Central memory CD4-positive, alpha-beta T cell (primary cell): ENCODE data around the gene NEU4.
A peak's percentile ranks its signal among the peaks of the same experiment; 100 is the strongest.

Experiments
- DNase-seq: peaks from one replicate; pipeline ENCODE4 v3.0.0; 2022

The NEU4 gene

GRCh38 chr2:241835611-241836010 is 26.6 kb downstream of the NEU4 start:
- no peak for DNase-seq

DNA sequence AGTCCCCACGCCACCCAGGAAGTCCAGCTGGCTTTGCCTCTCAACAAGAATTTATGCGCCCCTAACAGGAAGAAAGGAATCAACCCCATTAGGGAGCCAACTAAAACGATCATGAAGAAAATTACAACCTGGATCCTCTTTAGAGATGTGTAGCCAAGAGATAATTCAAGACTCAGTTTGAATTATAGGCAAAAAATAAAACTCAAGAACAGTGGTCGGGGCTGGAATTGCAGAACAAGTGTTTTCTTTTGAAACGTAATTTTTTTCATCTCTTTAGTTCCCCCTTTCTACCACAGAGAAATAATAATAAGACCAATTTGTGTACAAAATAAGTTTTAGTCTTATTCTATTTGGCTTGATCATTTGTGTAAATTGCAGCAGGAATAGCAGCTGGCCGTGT is 27.3 kb downstream of the NEU4 start:
- DNase-seq = no peak

DNA sequence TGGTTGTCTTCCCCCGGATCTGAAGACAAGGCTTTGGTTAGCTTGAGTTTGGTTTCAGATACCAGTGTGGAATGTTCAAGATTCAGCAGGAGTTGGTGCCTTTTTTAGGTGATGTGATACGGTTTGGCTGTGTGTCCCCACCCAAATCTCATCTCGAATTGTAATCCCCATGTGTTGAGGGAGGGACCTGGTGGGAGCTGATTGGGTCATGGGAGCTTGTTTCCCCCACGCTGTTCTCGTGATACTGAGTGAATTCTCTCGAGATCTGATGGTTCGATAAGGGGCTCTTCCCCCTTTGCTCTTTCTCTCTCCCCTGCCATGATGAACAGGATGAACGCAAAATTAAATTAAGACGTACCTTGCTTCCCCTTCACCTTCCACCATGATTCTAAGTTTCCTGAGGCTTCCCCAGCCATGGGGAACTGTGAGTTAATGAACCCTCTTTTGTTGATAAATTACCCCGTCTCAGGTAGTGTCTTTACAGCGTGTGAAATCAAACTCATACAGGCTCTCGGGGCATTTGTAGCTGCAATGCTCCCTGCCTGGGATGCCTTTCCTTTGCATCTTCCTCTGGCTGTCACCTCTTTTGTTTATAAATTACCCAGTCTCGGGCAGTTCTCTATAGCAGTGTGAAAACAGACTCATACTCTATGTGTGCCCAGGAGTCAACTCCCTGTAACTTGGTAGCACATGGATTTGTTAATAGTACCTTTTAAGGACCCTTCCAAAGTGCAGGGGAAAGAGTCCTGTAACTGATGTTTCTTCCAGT is 28.4 kb downstream of the NEU4 start:
- no peak for DNase-seq

DNA sequence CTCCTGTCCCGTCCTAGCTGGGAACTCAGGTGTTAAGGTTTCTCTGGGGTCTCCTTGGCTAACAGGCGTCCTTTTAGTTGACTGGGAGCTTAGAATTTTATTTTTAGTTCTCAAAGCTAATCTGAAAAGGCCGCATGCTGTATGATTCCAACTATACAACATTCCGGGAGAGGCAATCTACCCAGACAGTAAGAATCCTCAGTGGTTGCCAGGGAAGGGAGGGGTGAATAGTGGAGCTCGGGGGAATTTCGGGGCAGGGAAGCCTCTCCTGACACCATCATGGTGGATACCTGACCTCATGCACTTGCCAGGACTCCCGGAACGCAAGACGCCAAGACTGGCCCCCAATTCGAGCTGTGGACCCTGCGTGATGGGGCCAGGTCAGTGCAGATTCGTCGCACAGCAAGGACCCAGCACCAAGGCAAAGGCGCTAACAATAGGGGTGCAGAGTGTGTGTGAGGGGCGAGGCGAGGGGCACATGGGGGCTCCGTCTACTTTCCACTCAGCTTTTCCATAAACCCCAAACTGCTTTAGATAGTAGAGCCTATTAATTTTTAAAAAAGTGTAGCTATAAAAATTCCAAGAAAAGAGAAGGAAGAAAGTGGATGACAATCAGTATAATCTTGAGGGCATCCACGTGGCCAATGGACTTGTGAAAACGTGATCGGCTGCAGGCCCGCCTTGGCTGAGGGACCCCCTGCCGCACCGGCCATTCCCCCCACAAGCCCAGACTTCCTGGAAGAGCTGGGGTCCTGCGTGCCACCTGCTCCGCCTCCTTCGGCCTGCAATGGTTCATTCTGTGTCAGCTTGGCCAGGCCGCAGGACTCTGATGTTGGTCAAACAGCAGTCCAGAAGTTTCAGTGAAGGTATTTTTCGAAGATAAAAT is 32.4 kb downstream of the NEU4 start:
- DNase-seq = no peak

- no peak for DNase-seq
These were observed 33.0 kb downstream of the NEU4 start for GRCh38 chr2:241842067-241842415.

GRCh38 chr2:241842620-241843211 is 33.7 kb downstream of the NEU4 start:
- DNase-seq = peak; percentile 47

DNA sequence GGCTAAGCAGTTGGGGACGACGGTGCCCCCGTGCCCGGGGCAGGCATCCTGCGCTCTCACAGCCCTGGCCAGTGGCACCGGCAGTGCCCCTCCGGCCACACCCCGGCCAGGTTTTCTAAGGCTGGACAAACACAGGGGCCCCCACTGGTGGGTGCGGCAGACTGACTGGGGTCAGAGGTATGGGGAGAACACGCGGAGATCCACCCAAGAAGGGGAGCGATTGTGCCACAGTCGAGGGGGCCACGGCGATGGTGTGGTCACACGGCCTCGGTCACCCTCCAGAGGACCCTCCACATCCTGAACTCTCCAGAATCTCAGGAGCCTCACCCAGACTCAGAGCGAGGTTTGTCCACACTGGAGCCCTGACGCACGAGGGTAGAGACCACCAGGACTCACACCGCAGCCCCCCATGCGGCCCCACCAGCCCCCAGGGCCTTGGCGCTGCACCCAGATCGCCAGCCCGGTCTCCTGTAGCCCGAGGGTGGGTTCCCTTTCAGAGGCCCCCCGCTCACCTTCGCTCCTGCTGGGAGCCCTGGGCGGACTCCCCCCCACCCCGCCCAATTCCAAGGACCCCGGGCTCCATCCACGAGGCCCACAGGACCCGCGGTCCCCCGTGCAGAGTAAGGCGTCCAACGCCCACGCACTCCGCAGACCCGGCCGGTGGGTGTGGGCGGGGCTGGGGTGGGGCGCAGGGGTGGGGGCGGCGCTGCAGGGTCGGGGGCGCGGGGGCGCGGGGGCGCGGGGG is 34.5 kb downstream of the NEU4 start:
- DNase-seq = no peak

GRCh38 chr2:241844066-241844728 is 35.2 kb downstream of the NEU4 start:
- DNase-seq = peak; percentile 70

DNA sequence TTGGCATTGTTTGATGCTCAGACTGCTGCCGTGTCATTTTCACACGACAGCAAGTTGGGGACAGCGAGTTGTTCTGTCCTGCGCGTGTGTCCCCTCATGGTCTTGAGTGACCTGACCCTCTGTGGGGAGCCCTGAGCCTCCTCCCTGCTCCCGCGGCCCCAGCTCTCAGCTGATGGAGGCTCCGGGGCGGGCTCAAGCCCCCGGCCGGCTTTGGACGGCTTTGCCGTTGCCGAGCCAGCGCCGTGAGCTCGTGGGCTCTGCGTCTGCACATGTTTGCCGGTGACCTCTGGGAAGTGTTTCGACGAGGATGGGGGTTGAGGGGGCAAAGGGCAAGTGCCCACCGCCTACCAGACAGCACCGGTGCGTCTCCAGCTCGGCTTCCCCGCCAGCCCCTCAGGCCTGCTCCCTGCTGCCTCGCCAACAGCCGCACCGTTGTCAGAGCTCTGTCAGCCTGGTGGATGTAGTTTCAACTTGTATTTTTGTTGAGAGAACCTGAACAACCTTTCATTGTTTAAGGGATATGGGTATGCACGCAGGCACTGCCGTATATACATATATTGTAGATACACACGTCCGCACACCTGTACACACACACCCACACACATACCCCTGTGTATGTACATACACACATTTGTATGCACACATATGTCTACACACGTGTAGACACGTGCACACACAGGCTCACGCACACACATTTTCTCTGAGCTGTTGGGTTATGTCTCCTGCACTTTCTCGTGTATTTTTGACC is 36.0 kb downstream of the NEU4 start:
- no peak for DNase-seq

DNA sequence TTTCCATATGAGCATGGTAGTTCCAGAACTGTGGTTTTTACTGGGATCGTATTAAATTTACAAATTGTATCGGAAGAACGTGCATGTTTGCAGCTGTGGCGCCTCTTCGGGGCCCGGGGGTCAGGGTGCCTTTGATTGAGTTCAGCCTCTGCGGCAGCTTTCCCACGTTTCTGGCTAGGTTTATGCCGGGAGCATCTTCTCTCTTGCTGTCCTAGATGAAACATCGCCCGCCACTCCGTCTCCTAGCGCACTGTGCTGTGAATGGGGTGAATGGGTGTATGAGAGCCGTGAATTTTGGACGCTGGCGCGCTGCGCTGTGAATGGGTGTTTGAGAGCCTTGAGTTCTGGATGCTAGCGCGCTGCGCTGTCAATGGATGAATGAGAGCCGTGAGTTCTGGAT is 37.4 kb downstream of the NEU4 start:
- DNase-seq = no peak

DNA sequence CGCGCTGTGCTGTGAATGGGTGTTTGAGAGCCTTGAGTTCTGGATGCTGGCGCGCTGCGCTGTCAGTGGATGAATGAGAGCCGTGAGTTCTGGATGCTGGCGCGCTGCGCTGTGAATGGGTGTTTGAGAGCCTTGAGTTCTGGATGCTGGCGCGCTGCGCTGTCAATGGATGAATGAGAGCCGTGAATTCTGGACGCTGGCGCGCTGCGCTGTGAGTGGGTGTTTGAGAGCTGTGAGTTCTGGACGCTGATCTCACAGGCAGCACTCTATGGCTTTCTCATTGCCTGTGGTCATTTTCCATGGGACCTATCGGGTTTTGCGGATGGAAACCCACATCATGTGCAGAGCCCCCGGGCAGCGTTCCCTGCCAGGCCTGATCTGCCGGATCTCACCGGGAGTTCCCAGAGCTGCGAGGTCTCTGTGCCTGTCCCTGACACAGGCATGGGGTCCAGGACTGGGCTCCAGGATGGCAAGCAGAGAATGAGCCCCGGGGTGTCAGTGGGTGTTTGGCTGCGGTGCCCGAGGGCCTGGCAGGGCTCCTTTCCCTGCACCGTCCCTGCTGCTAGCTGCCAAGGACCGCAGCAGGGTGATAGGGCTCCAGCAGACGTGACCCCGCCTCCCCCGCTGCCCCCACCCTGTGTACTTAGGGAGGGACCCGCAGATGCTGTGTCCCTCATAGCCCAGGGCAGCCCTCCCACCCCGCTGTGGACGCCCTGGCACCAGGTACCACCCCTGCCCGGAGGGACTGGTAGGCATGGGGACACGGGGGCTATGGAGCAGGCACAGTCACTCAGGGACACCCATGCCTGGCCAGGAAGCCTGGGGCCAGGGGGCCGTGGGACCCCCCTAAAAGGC is 40.0 kb downstream of the NEU4 start:
- DNase-seq = no peak

DNA sequence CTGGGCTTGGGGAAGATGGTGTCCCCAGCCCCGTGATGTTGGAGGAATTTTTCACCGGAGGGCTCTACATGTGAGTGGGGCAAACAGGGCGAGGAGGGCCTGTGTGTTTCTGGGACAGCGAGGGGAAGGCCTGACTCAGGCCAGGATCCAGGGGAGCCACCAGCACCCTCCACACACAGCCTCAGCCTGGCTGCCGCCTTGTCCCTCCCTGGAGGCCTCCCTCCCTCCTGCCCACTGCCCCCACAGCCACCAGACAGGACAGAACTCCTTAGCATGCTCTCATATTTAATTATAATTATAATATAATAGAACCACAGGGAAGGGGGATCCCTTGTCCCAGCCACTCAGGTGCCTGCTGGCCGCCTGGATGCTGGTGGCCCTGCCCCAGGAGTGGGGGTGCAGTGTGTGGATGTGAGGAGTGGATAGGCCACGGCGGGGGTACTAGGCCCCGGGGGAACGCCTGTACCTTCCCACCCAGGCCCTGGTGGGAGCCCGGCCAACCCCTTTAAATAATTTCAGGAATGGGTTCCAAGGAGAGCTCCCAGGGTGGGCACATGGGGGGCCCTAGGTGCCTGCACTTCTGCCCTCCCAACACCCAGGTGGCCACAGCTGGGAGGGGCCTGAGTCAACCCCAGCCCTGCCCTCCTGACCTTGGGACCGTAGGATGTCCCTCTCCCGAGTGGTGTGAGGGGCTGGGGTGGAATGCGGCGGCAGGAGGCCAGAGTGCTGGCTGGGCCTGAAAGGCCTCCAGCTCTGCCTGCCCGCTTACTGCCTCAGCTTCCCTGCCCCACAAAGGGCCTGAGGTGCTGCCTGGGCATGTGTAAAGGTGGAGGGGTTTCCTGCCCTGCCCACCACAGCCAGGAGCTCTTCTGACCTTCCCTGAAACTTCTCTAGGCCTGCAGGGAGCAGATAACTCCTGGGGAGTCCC is 40.9 kb downstream of the NEU4 start:
- no peak for DNase-seq

DNA sequence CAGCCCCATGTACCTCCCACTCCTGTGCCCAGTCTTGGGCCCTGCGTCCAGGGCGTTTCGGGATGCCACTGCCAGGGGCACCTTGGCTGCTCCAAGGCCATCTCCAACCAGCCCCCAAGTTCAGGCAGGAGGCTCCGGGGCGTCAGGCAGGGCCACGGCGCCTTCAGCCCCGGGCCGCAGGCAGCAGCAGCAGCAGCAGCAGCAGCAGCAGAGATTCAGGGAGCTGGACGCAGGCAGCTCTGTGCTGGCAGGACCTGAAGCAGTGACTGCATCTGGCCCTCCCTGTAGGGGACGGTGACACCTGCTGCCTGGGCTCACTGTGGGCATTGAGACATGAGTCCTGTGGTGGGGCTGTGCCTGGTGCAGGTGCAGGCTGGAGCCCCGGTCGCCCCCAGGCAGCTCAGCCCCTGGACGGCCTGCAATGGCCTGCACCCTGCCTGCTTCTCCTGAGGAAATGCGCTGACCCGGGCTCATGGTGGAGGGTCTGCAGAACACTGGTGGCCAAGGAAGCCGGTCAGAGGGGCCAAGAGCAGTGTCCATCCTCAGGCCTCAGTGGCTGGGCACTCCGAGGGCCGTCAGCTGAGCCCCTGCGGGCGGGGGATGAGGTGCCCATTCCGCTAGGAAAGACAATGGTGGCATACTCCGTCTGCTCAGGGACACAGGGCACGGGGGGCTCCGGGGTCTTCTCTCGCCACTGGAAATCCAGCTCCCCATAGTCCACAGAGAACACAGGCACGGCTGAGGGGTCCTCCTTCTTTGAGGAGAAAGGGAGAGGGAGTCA is 41.7 kb downstream of the NEU4 start:
- DNase-seq = no peak

DNA sequence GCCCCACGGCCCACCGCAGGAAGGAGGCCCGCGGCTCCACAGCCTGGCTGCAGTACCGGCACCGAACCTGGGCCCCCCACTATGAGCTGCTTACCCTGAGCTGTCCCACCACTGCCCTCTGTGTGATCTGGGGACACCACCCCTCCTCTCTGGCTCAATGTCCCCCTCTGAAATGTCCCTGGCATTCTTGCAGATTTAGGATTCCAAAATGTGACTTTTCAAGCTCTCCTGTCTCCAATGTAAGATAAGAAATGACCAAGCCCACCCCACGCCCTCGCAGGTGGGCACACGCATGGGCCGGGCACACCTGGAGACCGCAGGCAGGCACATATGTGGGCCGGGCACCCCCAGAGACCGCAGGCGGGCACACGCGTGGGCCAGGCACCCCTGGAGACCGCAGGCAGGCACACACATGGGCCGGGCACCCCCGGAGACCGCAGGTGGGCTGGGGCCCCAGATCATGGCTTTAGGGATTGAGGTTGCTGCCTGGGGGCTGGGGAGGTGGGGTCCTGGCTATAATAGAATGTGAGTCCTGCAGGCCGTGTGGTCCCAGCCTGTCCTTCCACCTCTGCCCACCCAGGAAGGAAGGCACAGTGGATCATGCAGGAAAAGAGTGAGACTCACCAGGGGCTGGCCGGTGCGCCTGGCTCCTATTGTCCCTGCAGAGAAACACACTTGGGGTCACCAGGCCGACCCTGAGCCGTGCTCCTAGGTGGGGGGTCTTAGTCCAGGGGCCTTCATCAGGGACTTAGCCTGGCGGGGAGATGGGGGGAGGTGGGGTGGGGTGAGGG is 42.5 kb downstream of the NEU4 start:
- no peak for DNase-seq

DNA sequence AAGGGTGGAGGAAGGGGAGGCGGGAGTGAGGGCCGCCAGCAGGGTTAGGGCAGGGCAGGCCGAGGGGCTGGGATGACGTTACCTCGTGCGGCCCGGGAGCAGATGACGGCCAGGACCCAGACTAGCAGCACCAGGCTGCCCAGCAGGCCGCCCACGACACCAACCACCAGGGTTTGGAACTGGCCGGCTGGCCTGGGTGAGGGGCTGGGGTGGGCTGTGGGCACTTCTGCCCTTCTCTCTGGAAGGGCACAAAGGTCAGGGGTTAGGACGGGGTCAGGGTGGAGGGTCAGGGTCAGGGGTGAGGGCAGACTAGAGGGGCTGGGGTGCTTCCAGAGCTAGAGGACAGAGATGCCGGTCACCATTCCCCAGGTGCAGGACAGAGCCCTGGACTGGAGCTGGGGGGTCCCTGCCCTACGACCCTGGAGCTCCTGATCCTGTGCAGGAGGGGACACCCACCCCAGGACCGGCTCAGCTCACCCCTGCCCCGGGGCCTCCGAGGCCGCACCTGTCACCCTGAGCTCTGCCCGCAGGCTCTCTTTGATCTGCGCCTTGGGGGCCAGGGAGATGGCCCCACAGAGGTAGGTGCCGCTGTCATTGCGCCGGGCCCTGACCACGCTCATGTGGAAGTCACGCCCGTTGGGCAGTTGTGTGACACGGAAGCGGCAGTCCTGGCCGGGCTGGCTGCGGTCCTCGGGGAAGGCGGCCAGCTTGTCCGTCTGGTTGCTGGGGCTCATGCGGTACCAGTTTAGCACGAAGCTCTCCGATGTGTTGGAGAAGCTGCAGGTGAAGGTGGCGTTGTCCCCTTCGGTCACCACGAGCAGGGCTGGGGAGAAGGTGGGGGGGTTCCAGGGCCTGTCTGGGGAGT is 43.4 kb downstream of the NEU4 start:
- no peak for DNase-seq

DNA sequence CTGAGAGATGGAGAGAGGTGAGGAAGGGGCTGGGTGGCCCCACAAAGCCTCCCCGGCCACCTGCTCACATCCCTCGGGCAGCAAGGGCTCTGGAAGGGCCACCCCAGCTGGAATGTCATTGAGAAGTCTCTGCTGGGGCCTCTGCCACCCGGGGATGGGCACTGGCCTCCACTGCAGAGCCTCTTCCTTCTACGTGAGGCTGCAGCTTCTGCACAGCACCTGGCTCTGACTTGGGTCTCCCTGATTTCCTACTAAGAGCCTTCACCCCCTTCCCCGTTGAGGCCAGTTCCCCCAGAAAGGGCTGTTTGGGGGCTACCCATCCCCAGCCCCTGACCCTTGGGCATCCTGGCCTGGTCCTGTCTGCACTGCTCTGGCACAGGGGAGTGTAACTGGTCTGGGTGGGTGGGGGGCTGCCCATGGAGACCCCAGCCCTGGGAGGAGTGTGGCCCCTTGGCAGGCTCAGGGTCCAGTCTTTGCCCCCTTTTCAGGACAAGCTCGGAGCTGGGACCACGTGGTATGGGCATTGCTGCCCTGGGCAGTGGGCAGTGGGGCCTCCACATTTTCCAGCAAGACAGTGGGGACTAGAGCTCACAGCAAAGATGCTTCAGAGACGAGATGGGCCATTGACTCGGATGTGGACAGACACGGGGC is 44.1 kb downstream of the NEU4 start:
- DNase-seq = no peak
